Large intestine (tissue), 3 donors: ENCODE measurements around the gene SPATA2L. TPM values are rescaled to one million over a fixed set of nuclear protein-coding genes. Genes with fewer than 3 reads are reported as not detected.
"Not testable (repeated sequence)": the region's sequence is repeated elsewhere in the genome, so short reads cannot be mapped to it uniquely, and the experiment has no call there.

Experiments used
- DNase-seq, 2 donors: peaks; one replicate each; pipeline versions ENCODE4 v3.0.0 to v3.0.0-alpha.2; 2013
- H3K27ac ChIP-seq: one replicate; pipeline ENCODE4 v1.5.1; 2013; ENCODE audit warnings: low read length
- H3K27me3 ChIP-seq: 2 replicates; pipeline ENCODE4 v1.6.1; 2013; ENCODE audit warnings: low read length; ENCODE audit not compliant: control insufficient read depth, insufficient read depth
- H3K36me3 ChIP-seq: 2 replicates; pipeline ENCODE4 v1.6.1; 2013; ENCODE audit warnings: low read length; ENCODE audit not compliant: control insufficient read depth, insufficient read depth
- H3K4me1 ChIP-seq: one replicate; pipeline ENCODE4 v1.6.1; 2013; ENCODE audit warnings: low read length; ENCODE audit not compliant: control insufficient read depth, insufficient read depth
- H3K4me3 ChIP-seq: one replicate; pipeline ENCODE4 v1.5.1; 2013; ENCODE audit warnings: low read length
- H3K9me3 ChIP-seq: one replicate; pipeline ENCODE4 v1.6.1; 2013; ENCODE audit warnings: mild to moderate bottlenecking, low read depth, low read length, moderate library complexity; ENCODE audit not compliant: control insufficient read depth
- WGBS: methylation state at CpG from one replicate; pipeline ENCODE4 v1.1.5; 2013; ENCODE audit warnings: low lambda C conversion rate; ENCODE audit not compliant: insufficient coverage; 5-methylcytosine and 5-hydroxymethylcytosine counted together
- polyA plus RNA-seq: library from polyadenylated mRNA; unstranded; fragments of 120-200 nt; gene quantifications from one replicate; pipeline ENCODE4 v1.2.1, GENCODE V29; 2013

Gene SPATA2L
- polyA plus RNA-seq, 1 donor = 18.7 TPM

- no CpG with 5 or more reads among the region's 9 CpGs for WGBS
- no peak for DNase-seq
- Histone ChIP-seq H3K36me3 (peaks cover 3% of the 10 kb centered on the region), H3K9me3 (no peaks in the 10 kb centered on the region), H3K27ac (no peak overlapping the region), H3K4me1 (peaks cover 7% of the 10 kb centered on the region), H3K4me3 (no peak overlapping the region), H3K27me3 (peaks cover 6% of the 10 kb centered on the region)
Measured at GRCh38 chr16:89707695-89708094, 6.2 kb upstream of the SPATA2L start.

GRCh38 chr16:89706518-89707260 lies 5.2 kb upstream of the SPATA2L start:
- peaks cover 3% of the 10 kb centered on the region for H3K36me3 ChIP-seq
- no peaks in the 10 kb centered on the region for H3K27me3 ChIP-seq
- H3K9me3 ChIP-seq = no peaks in the 10 kb centered on the region
- H3K4me1 ChIP-seq = peaks cover 4% of the 10 kb centered on the region
- WGBS = no CpG with 5 or more reads among the region's 14 CpGs
- H3K27ac ChIP-seq = no peak overlapping the region
- DNase-seq = no peak
- no peak overlapping the region for H3K4me3 ChIP-seq

GRCh38 chr16:89705006-89705405 lies 3.5 kb upstream of the SPATA2L start:
- Histone ChIP-seq H3K27ac (no peak overlapping the region), H3K27me3 (no peaks in the 10 kb centered on the region), H3K36me3 (peaks cover 3% of the 10 kb centered on the region), H3K9me3 (no peaks in the 10 kb centered on the region), H3K4me3 (no peak overlapping the region), H3K4me1 (peaks cover 9% of the 10 kb centered on the region)
- 90% methylated on average over 2 of the region's 15 CpGs for WGBS
- no peak for DNase-seq

- Histone ChIP-seq H3K27ac (no peak overlapping the region), H3K4me1 (peaks cover 14% of the 10 kb centered on the region), H3K36me3 (peaks cover 5% of the 10 kb centered on the region), H3K9me3 (no peaks in the 10 kb centered on the region), H3K27me3 (no peaks in the 10 kb centered on the region), H3K4me3 (no peak overlapping the region)
- DNase-seq = no peak
- no CpG with 5 or more reads among the region's 13 CpGs for WGBS
Measured at GRCh38 chr16:89704281-89704680, 2.8 kb upstream of the SPATA2L start.

GRCh38 chr16:89700649-89701424 lies 668 bp downstream of the SPATA2L start:
- no CpG with 5 or more reads among the region's 78 CpGs for WGBS
- peak overlapping the region; percentile 96 for H3K27ac ChIP-seq
- peaks cover 16% of the 10 kb centered on the region for H3K4me1 ChIP-seq
- H3K4me3 ChIP-seq = peak overlapping the region; percentile 89
- DNase-seq = peak; percentile 89 to 90
- H3K9me3 ChIP-seq = peaks cover 3% of the 10 kb centered on the region
- no peaks in the 10 kb centered on the region for H3K27me3 ChIP-seq
- peaks cover 30% of the 10 kb centered on the region for H3K36me3 ChIP-seq

- H3K9me3 ChIP-seq = peaks cover 3% of the 10 kb centered on the region
- H3K27me3 ChIP-seq = no peaks in the 10 kb centered on the region
- peak; percentile 99 for DNase-seq
- no CpG with 5 or more reads among the region's 30 CpGs for WGBS
- H3K4me1 ChIP-seq = peaks cover 21% of the 10 kb centered on the region
- H3K27ac ChIP-seq = peak overlapping the region; percentile 96
- peaks cover 37% of the 10 kb centered on the region for H3K36me3 ChIP-seq
- H3K4me3 ChIP-seq = peak overlapping the region; percentile 89
Measured at GRCh38 chr16:89700100-89700648, 1.3 kb downstream of the SPATA2L start.

GRCh38 chr16:89699629-89700099 lies 1.8 kb downstream of the SPATA2L start:
- DNase-seq, H3K9me3 ChIP-seq, H3K27me3 ChIP-seq: not testable (repeated sequence)
- Histone ChIP-seq H3K4me3 (peak overlapping the region; percentile 22), H3K4me1 (peaks cover 25% of the 10 kb centered on the region), H3K27ac (peak overlapping the region; percentile 34), H3K36me3 (peaks cover 42% of the 10 kb centered on the region)
- WGBS = no CpG with 5 or more reads among the region's 18 CpGs

GRCh38 chr16:89698717-89699116 lies 2.8 kb downstream of the SPATA2L start:
- WGBS = 100% methylated on average over 1 of the region's 14 CpGs
- not testable (repeated sequence) for H3K27ac ChIP-seq, DNase-seq, H3K9me3 ChIP-seq, H3K4me3 ChIP-seq, H3K27me3 ChIP-seq
- H3K4me1 ChIP-seq = peaks cover 29% of the 10 kb centered on the region
- peaks cover 50% of the 10 kb centered on the region for H3K36me3 ChIP-seq

- Histone ChIP-seq H3K4me3 (no peak overlapping the region), H3K9me3 (peaks cover 3% of the 10 kb centered on the region), H3K4me1 (peaks cover 29% of the 10 kb centered on the region), H3K27ac (no peak overlapping the region), H3K36me3 (peaks cover 59% of the 10 kb centered on the region), H3K27me3 (no peaks in the 10 kb centered on the region)
- DNase-seq = no peak
- no CpG with 5 or more reads among the region's 32 CpGs for WGBS
Measured at GRCh38 chr16:89697616-89698331, 3.7 kb downstream of the SPATA2L start.

GRCh38 chr16:89697161-89697615 lies 4.3 kb downstream of the SPATA2L start:
- Histone ChIP-seq H3K4me3 (no peak overlapping the region), H3K9me3 (peaks cover 3% of the 10 kb centered on the region), H3K36me3 (peaks cover 63% of the 10 kb centered on the region), H3K27me3 (no peaks in the 10 kb centered on the region), H3K27ac (no peak overlapping the region), H3K4me1 (peaks cover 25% of the 10 kb centered on the region)
- DNase-seq = no peak
- no CpG with 5 or more reads among the region's 19 CpGs for WGBS
